Spleen (tissue), 11 donors: Measurements from ENCODE around the gene DIO3. TPM values are rescaled to one million over a fixed set of nuclear protein-coding genes. Genes with fewer than 3 reads are reported as not detected.

Experiments used
- DNase-seq: peaks from one replicate; pipeline ENCODE4 v3.0.0-alpha.2; 2020
- H3K27ac ChIP-seq, 8 donors: fragments of 200-600 bp; sonication (generic) in 7 of 8; 1 replicate in 4 of 8; 2 replicates in 4 of 8; pipeline versions ENCODE4 v1.5.0 to v1.8.0; 2016 to 2021; ENCODE audit warnings: inconsistent platforms in 4 of 8, mild to moderate bottlenecking in 4 of 8, moderate library complexity in 1 of 8
- H3K27me3 ChIP-seq, 7 donors: fragments of 200-600 bp; sonication (generic) in 6 of 7; replicated peaks in 1 of 7; 1 replicate in 4 of 7; 2 replicates in 3 of 7; pipeline versions ENCODE4 v1.5.0 to v1.8.0; 2016 to 2021; ENCODE audit warnings: inconsistent platforms in 3 of 7, mild to moderate bottlenecking in 1 of 7
- H3K36me3 ChIP-seq, 6 donors: fragments of 200-600 bp; sonication (generic) in 5 of 6; 1 replicate in 4 of 6; 2 replicates in 2 of 6; pipeline versions ENCODE4 v1.5.0 to v1.8.0; 2016 to 2021; ENCODE audit warnings: inconsistent platforms in 2 of 6
- H3K4me1 ChIP-seq, 6 donors: fragments of 200-600 bp; sonication (generic) in 5 of 6; 1 replicate in 3 of 6; 2 replicates in 3 of 6; pipeline versions ENCODE4 v1.5.0 to v1.8.0; 2016 to 2021; ENCODE audit warnings: inconsistent platforms in 3 of 6
- H3K4me3 ChIP-seq, 8 donors: fragments of 200-600 bp; sonication (generic) in 7 of 8; 1 replicate in 4 of 8; 2 replicates in 4 of 8; pipeline versions ENCODE4 v1.5.0 to v1.8.0; 2016 to 2021; ENCODE audit warnings: inconsistent platforms in 4 of 8, mild to moderate bottlenecking in 4 of 8, moderate library complexity in 2 of 8
- H3K9me3 ChIP-seq, 8 donors: fragments of 200-600 bp; sonication (generic) in 7 of 8; 1 replicate in 4 of 8; 2 replicates in 4 of 8; pipeline versions ENCODE4 v1.5.0 to v1.8.0; 2016 to 2021; ENCODE audit warnings: inconsistent platforms in 4 of 8
- CTCF ChIP-seq, 11 experiments: fragments of 200-600 bp in 7 of 11; fragments of 450-650 bp in 4 of 11; sonication (generic) in 4 of 11; IDR thresholded peaks in 8 of 11; conservative IDR thresholded peaks in 3 of 11; 1 replicate in 7 of 11; 2 replicates in 4 of 11; pipeline versions ENCODE4 v1.4.0 to v1.8.0; 2016 to 2021; ENCODE audit warnings: antibody characterized with exemption in 11 of 11, inconsistent platforms in 4 of 11, mild to moderate bottlenecking in 1 of 11
- POLR2A ChIP-seq, 3 donors: fragments of 450-650 bp; IDR thresholded peaks; one replicate each; pipeline ENCODE4 v1.5.1; 2017; ENCODE audit warnings: antibody characterized with exemption in 3 of 3, mild to moderate bottlenecking in 1 of 3
- POLR2AphosphoS5 ChIP-seq, 3 donors: sonication (generic); formaldehyde crosslinking; IDR thresholded peaks; one replicate each; pipeline ENCODE4 v1.5.1; 2017; ENCODE audit warnings: antibody characterized with exemption in 3 of 3
- WGBS, 5 donors: extraction: QIAGEN DNeasy Blood & Tissue Kit in 3 of 5; methylation state at CpG; one replicate each; pipeline versions ENCODE4 v1.1.5 to v1.1.7; 2013 to 2018; 5-methylcytosine and 5-hydroxymethylcytosine counted together
- intact Hi-C: fragments of 100-400 bp; cut with DNase I; formaldehyde crosslinking; loops from one replicate; pipeline ENCODE4 v1.15.0; 2023; ENCODE audit warnings: low total_unique reads
- polyA plus RNA-seq, 3 donors: library from polyadenylated mRNA; stranded (reverse); fragments of 200-250 nt; gene quantifications; one replicate each; pipeline ENCODE4 v1.2.1, GENCODE V29; 2013
- total RNA-seq, 7 donors: library from RNA; depleted of rRNA in 3 of 7; stranded (reverse); fragments of >200 nt in 3 of 7; fragmentation: NEBNext Ultra II Directional in 4 of 7; extraction: Animal tissue kit (Norgen Biotek cat#: 25700) in 4 of 7; gene quantifications; one replicate each; pipeline versions ENCODE4 v1.1.0 to v1.2.1, GENCODE V29; 2016 to 2021
- donor health status: healthy with polysubstance abuse.
- donor health status: DM: no; HTN: no; CAD: no; lungs with moderate emphysema.
- donor health status: DM: no; HTN: no; CAD: no.
- donor health status: Bipolar disorder and iron deficiency.
- donor health status: healthy.
- donor health status: DM: no; HTN: no; CAD: no.
- donor health status: DM: yes; HTN: yes; CAD: no.

The DIO3 gene
- total and polyA plus RNA-seq, 10 donors: 0.04 to 1.3 (median 0.37) TPM; not detected in 2

DNA sequence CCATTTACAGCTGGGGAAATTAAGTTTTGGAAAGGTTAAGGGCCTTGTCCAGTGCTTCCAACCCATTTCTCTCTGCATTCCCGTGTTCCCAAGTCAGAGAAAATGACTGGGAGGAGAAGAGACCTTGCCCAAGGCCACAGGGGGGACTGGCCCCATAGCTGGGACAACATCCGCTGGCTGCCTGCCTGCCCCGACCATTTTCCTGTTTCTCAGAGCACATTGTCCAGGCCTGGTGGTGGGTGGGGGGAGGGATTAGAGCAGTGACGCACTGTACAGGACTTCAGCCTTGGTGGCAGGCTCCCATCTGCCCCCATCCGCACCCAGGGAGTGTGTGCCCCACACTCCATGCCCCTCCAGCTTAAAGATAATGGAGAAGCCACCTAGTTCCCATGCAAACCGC is 27.7 kb downstream of the DIO3 start:
- Histone ChIP-seq H3K27ac (no peak overlapping the region), H3K4me3 (no peak overlapping the region), H3K27me3 (no peaks in the 10 kb centered on the region), H3K36me3 (no peaks in the 10 kb centered on the region), H3K9me3 (peaks cover 0 to 3% (median 0%) of the 10 kb centered on the region in 8 donors), H3K4me1 (peaks cover 0 to 5% (median 0%) of the 10 kb centered on the region in 6 donors)
- peak; percentile 54 for DNase-seq
- 43 to 76% (median 72%) methylated on average over 6 of the region's 6 CpGs for WGBS, 5 donors
- intact Hi-C loops: no loop called here
- no peak for TF ChIP-seq POLR2A (IDR thresholded peaks at IDR 0.05)
- peak in 1 of 3 donors; percentile 50 for TF ChIP-seq POLR2AphosphoS5 (IDR thresholded peaks at IDR 0.05)
- TF ChIP-seq CTCF (IDR thresholded peaks at IDR 0.05 in 8 of 11, conservative IDR thresholded peaks at IDR 0.05 in 3 of 11): no peak

- H3K4me1 ChIP-seq: peaks cover 0 to 5% (median 0%) of the 10 kb centered on the region in 6 donors
- intact Hi-C loops: no loop called here
- no peak overlapping the region for H3K4me3 ChIP-seq
- H3K36me3 ChIP-seq: no peaks in the 10 kb centered on the region
- 44 to 74% (median 66%) methylated on average over 3 of the region's 3 CpGs for WGBS, 5 donors
- TF ChIP-seq CTCF (IDR thresholded peaks at IDR 0.05 in 8 of 11, conservative IDR thresholded peaks at IDR 0.05 in 3 of 11) (no peak), POLR2AphosphoS5 (IDR thresholded peaks at IDR 0.05) (no peak), POLR2A (IDR thresholded peaks at IDR 0.05) (no peak)
- H3K27me3 ChIP-seq: no peaks in the 10 kb centered on the region
- H3K9me3 ChIP-seq: peaks cover 0 to 1% (median under 1%) of the 10 kb centered on the region in 8 donors
- DNase-seq: peak; percentile 40
- H3K27ac ChIP-seq: peak overlapping the region in 3 of 8 donors; percentile 4 to 12 (median 11)
These were observed 28.3 kb downstream of the DIO3 start for GRCh38 chr14:101589486-101590015.

GRCh38 chr14:101590062-101590461 is 28.8 kb downstream of the DIO3 start:
- no peaks in the 10 kb centered on the region for H3K27me3 ChIP-seq
- WGBS, 5 donors: 84 to 94% (median 88%) methylated on average over 9 of the region's 9 CpGs
- H3K27ac ChIP-seq: peak overlapping the region in 1 of 8 donors; percentile 4
- peak; percentile 66 for DNase-seq
- peaks cover 0 to 6% (median 3%) of the 10 kb centered on the region in 8 donors for H3K9me3 ChIP-seq
- no peak overlapping the region for H3K4me3 ChIP-seq
- intact Hi-C loops: no loop called here
- peaks cover 0 to 5% (median 0%) of the 10 kb centered on the region in 6 donors for H3K4me1 ChIP-seq
- TF ChIP-seq POLR2AphosphoS5 (IDR thresholded peaks at IDR 0.05) (no peak), POLR2A (IDR thresholded peaks at IDR 0.05) (no peak), CTCF (IDR thresholded peaks at IDR 0.05 in 8 of 11, conservative IDR thresholded peaks at IDR 0.05 in 3 of 11) (no peak)
- no peaks in the 10 kb centered on the region for H3K36me3 ChIP-seq

GRCh38 chr14:101590616-101591015 is 29.3 kb downstream of the DIO3 start:
- H3K9me3 ChIP-seq: peaks cover 0 to 12% (median 5%) of the 10 kb centered on the region in 8 donors
- peak; percentile 54 for DNase-seq
- intact Hi-C loops: no loop called here

More at GRCh38 chr14:101590616-101591015, 29.3 kb downstream of the DIO3 start:
- no peak for TF ChIP-seq CTCF (IDR thresholded peaks at IDR 0.05 in 8 of 11, conservative IDR thresholded peaks at IDR 0.05 in 3 of 11)
- TF ChIP-seq POLR2A (IDR thresholded peaks at IDR 0.05): no peak
- TF ChIP-seq POLR2AphosphoS5 (IDR thresholded peaks at IDR 0.05): no peak
- Histone ChIP-seq H3K27me3 (no peaks in the 10 kb centered on the region), H3K27ac (no peak overlapping the region), H3K36me3 (no peaks in the 10 kb centered on the region), H3K4me1 (peaks cover 0 to 5% (median 0%) of the 10 kb centered on the region in 6 donors), H3K4me3 (no peak overlapping the region)
- WGBS, 5 donors: 89 to 97% (median 95%) methylated on average over 9 to 14 of the region's 14 CpGs
